AG08396 (cell line): ENCODE measurements around the gene GGA2.
"Not testable (repeated sequence)": the region's sequence is repeated elsewhere in the genome, so short reads cannot be mapped to it uniquely, and the experiment has no call there.

Experiments
- DNase-seq: peaks from one replicate; pipeline ENCODE4 v3.0.0; 2012; ENCODE audit warnings: low spot score, mixed read lengths

GGA2 gene

DNA sequence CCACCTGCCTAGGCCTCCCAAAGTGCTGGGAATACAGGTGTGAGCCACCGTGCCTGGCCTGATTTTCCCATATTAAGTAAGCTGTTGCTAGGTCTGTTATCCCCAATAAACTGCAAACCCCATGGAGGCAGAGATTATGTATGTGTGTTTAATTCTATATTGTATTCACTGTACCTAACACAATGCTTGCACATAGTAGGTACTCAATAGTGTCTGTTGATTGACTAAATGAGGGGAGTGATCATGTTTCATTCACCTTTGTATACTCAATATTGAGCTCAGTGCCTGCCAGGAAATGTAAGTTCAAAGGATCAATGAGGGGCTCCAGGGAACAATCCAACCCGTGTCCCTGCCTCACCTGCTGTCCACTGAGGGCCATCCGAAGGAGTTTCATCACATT is 14.6 kb upstream of the GGA2 start:
- no peak for DNase-seq

- DNase-seq, result no peak
Measured at GRCh38 chr16:23523876-23524385, 13.6 kb upstream of the GGA2 start.

DNA sequence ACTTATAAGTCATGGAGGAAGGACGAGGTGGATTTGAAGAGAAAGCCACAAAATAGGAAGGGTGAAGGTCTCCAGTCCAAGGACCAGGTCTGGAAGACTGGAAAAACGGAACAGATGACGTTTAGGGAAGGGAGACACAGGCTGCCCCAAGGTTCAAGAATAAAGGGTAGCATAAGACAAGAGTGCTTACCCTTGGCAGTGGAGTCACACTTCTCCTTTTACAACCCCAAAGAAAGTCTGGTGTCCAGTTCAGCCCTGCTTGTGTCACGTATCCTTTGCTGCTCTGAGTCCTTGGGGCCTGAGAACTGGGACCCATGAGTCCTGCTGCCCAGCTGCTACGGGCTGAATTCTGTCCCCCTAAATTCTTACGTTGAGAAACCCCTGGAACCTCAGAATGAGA is 13.0 kb upstream of the GGA2 start:
- no peak for DNase-seq

DNA sequence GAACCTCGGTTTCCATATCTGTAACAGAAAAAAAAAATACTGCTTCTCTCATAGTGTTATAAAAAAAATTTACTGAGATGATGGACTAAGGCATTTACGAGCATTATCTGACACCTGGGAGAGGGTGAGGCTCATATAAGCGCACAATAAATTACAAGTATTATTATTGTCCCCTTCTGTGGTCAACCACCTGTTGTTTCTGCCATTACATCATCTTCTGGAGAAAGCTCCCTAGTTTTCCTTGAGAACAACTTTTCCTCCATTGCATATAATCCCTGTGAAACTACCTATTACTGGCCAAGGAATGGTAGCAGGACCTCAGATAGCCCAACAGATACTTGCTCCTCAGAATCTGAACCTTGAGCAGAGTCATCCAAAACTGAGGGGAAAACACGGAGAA is 11.7 kb upstream of the GGA2 start:
- DNase-seq, result no peak

- DNase-seq, result no peak
Measured at GRCh38 chr16:23521037-23521743, 10.9 kb upstream of the GGA2 start.

GRCh38 chr16:23520500-23520899 is 10.2 kb upstream of the GGA2 start:
- DNase-seq, result no peak

GRCh38 chr16:23519282-23519681 is 9.0 kb upstream of the GGA2 start:
- no peak for DNase-seq

DNA sequence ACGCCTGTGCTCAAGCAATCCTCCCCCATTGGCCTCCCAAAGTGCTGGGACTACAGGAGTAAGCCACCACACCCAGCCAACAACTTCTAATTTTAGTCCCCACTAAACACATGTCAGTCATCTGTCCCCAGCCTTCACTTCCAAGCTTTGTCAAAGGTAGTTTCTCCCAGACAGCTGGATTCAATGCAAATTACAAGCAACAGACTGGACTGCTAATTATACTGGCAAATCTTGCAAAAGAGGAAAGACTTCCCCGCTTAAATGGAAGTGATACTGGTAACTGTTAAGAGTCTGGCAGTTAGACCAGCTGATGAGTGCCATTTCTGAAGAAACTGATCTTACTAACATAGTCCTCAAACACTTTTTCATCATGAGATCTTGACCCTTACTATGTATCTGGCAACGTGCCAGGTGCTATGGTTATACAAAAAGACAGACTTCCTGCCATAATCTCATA is 8.2 kb upstream of the GGA2 start:
- DNase-seq, result no peak

- DNase-seq, result no peak
Measured at GRCh38 chr16:23516366-23517137, 6.3 kb upstream of the GGA2 start.

DNA sequence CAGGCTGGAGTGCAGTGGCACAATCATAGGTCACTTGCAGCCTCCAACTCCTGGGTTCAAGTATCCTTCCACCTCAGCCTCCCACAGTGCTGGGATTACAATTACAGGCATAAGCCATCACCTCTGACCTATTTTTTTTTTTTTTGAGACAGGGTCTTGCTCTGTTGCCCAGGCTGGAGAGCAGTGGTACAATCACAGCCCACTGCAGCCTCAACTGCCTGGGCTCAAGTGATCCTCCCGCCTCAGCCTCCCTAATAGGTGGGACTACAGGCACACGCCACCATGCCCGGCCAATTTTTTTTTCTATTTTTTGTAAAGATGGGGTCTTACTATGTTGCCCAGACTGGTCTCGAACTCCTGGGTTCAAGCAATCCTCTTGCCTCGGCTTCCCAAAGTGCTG is 5.6 kb upstream of the GGA2 start:
- no peak for DNase-seq

DNA sequence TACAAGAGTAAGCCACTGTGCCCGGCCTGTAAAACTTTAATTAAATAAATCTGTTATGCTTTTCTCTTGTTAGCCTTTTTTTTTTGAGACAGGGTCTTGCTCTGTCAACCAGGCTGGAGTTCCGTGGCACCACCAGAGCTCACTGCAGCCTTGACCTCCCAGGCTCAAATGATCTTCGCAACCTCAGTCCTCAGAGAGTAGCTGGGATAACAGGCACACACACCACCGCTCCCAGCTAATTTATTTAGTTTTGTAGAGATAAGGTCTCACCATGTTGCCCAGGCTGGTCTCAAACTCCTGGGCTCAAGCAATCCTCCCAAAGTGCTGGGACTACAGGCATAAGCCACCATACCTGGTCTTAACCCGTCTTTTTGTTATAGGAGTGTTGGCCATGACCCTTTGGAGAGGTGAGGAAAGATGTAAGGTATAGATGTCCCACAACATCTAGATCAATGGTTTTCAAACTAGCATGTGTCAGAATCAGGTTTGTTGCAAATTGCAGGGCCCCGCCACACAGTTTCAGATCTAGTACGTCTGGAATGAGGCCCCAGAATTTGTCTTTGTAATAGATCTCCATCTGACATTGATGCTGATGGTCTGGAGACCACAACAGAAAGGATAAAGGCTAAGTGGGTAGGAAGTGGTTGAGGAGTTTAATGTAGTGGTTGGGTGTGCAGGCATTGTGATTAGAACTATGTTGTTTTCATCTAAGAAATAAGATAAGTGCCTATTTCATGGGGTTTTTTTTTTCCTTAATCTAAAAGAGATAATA is 4.3 kb upstream of the GGA2 start:
- no peak for DNase-seq

- no peak for DNase-seq
Measured at GRCh38 chr16:23512168-23512695, 1.9 kb upstream of the GGA2 start.

GRCh38 chr16:23511731-23512130 is 1.4 kb upstream of the GGA2 start:
- no peak for DNase-seq

DNA sequence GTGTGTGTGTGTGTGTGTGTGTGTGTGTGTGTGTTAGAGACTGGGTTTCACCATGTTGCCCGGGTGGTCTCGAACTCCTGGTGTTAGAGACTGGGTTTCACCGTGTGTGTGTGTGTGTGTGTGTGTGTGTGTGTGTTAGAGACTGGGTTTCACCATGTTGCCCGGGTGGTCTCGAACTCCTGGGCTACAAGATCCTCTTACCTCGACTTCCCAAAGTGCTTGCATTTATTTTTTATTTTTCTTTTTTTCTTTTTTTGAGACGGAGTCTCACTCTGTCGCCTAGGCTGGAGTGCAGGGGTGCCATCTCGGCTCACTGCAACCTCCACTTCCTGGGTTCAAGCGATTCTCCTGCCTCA is 599 bp upstream of the GGA2 start:
- not testable (repeated sequence) for DNase-seq

DNA sequence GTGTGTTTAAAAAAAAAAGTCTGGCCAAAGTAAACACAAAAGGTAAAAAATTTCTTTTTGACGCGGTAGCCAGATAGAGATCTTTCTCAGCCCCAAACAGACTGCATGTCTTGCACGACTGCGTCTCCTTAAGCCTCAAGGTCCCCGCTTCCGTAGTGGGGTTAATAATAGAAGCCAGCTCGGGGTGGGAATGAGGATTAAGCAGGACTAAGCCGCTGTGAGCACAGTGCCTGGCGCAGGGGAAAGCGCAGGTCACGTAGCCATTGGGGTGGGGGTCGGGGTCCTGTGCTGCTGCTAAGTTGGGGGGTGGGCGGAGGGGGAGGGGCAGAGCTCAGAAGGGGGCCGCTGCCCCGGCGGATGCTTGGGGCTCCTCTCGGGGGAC is 521 bp downstream of the GGA2 start:
- peak; percentile 31 for DNase-seq

- no peak for DNase-seq
Measured at GRCh38 chr16:23509441-23509754, 896 bp downstream of the GGA2 start.

DNA sequence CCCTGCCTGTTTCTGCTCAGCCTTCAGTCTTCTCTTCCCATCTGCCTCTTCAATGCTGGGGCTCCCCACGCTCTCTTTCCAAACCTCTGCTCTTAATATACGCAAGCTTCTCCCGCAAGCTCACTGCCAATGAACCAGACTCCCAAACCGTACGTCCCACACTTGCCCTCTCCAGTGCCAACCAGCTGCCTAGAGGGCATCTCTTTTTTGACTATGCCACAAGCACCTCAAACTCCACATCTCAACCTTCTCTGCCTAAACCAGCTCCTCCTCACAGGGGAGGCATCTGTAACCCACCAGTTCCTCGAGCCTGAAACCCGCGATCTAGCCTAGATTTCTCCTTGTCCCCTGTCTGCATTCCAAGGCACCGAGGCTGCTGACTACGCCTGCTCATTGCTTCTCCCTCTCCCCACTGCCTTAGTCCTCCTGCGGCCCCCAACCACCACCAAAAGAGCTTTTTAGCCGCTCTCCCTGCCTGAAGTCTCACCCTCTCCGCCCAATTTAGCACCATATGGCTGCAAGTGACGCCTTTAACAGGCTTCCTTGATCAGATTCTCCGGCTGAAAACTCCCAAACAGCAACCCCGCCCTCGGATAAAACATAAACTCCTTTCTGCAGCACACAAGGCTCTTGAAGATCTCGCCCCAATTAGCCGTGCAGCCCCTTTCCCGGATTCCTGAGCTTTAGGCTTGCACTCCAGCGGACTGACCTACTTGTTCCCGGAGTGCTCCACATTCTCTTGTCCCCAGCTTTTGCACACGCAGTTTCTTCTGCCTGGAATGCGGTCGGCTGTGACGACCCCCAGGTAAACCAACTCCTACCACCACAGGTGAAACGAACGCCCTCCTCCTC is 1.5 kb downstream of the GGA2 start:
- no peak for DNase-seq

DNA sequence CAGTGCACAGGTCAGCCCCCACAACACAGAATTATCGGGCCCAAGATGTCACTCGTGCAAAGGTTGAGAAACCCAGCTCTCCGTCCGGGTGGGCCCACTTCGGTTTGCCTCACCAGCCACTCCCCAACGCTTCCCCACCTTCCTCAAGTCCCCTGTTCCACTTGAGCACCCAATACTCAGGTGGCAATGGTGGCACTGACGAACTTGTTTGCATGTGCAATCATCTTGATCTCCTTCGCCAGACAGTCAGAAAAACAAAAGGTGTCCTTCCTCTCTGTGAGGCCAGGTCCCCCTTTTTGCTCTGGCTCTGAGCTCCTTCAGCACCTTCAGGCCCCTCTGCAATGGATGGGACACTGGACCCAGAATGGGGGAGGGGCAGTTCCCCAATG is 3.7 kb downstream of the GGA2 start:
- no peak for DNase-seq

- no peak for DNase-seq
Measured at GRCh38 chr16:23505671-23506605, 4.4 kb downstream of the GGA2 start.

GRCh38 chr16:23505180-23505665 is 5.1 kb downstream of the GGA2 start:
- no peak for DNase-seq
